Lung (tissue), 12 donors: Measurements from ENCODE around the gene AHNAK. TPM values are rescaled to one million over a fixed set of nuclear protein-coding genes. Genes with fewer than 3 reads are reported as not detected.

Source experiments
- ATAC-seq: fragments of 200-7000 bp; cut with Tn5 transposase; one replicate; pipeline ENCODE4 v1.9.1; 2020; ENCODE audit warnings: moderate number of reproducible peaks; ENCODE audit not compliant: insufficient read depth, low FRiP score
- DNase-seq, 3 donors: peaks; one replicate each; pipeline ENCODE4 v3.0.0-alpha.2; 2013 to 2017
- H3K27ac ChIP-seq, 2 donors: one replicate each; pipeline ENCODE4 v1.5.1; 2013; ENCODE audit warnings: mild to moderate bottlenecking in 2 of 2, moderate library complexity in 2 of 2, control low read depth in 1 of 2, inconsistent platforms in 1 of 2, low read depth in 1 of 2, low read length in 1 of 2
- H3K27me3 ChIP-seq, 3 donors: one replicate each; pipeline ENCODE4 v1.5.1; 2013; ENCODE audit warnings: low read length in 2 of 3; ENCODE audit not compliant: control insufficient read depth in 3 of 3, insufficient read depth in 3 of 3
- H3K36me3 ChIP-seq, 4 donors: one replicate each; pipeline ENCODE4 v1.5.1; 2013; ENCODE audit warnings: low read length in 4 of 4, mild to moderate bottlenecking in 1 of 4, moderate library complexity in 1 of 4; ENCODE audit not compliant: control insufficient read depth in 4 of 4, insufficient read depth in 4 of 4
- H3K4me1 ChIP-seq, 5 donors: one replicate each; pipeline ENCODE4 v1.5.1; 2013; ENCODE audit warnings: low read length in 5 of 5, mild to moderate bottlenecking in 2 of 5, moderate library complexity in 1 of 5; ENCODE audit not compliant: control insufficient read depth in 5 of 5, insufficient read depth in 5 of 5
- H3K4me3 ChIP-seq: one replicate; pipeline ENCODE4 v1.5.1; 2013; ENCODE audit warnings: mild to moderate bottlenecking, control low read depth, moderate library complexity
- H3K9ac ChIP-seq, 2 donors: one replicate each; pipeline ENCODE4 v1.5.1; 2013; ENCODE audit warnings: low read length in 2 of 2, control low read depth in 1 of 2; ENCODE audit not compliant: insufficient read depth in 1 of 2
- H3K9me3 ChIP-seq, 4 donors: one replicate each; pipeline ENCODE4 v1.5.1; 2013; ENCODE audit warnings: low read length in 3 of 4, mild to moderate bottlenecking in 1 of 4, moderate library complexity in 1 of 4; ENCODE audit not compliant: control insufficient read depth in 4 of 4, insufficient read depth in 3 of 4
- WGBS, 2 donors: extraction: QIAGEN DNeasy Blood & Tissue Kit; methylation state at CpG; one replicate each; pipeline ENCODE4 v1.1.7; 2013; 5-methylcytosine and 5-hydroxymethylcytosine counted together
- polyA plus RNA-seq, 2 donors: library from polyadenylated mRNA; stranded (reverse); fragments of 200-250 nt; gene quantifications; one replicate each; pipeline ENCODE4 v1.2.1, GENCODE V29; 2013
- total RNA-seq, 2 donors: library from RNA; depleted of rRNA in 1 of 2; stranded (reverse); fragments of >200 nt in 1 of 2; gene quantifications; one replicate each; pipeline ENCODE4 v1.2.1, GENCODE V29; 2014 to 2021
- TF ChIP-seq, protein P1 (sequence below): IDR thresholded peaks from 2 replicates; pipeline ENCODE4 v1.5.1; 2012; ENCODE audit warnings: mild to moderate bottlenecking; ENCODE audit errors: control extremely low read depth, extremely low read depth
- donor health status: control.
- donor health status: control.
- donor health status: Bipolar disorder and iron deficiency.
- donor health status: healthy.
- donor health status: DM: yes; HTN: yes; CAD: no.

The AHNAK gene
- total and polyA plus RNA-seq, 4 donors = 66.5 to 707 (median 238) TPM

DNA sequence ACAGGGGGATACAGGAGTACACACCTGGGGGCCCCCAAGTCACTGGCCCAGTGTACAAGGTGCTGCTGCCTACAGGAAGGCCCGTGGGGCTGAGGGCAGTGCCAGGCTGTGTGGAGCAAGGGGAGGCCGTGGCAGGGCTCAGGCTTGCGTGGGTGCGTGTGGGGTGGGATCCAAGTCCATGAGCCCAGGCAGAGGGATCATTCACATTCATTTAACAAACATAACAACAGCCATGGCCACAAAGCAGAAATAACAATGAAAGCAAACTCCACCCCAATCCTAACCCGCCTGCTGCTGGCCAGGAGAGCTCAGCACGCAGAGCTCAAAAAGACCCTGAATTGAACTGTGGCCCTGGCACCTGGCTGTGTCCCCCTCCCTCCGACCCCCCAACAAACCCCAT is 144.8 kb downstream of the AHNAK start:
- WGBS, 2 donors = 71 to 78% methylated on average over 7 of the region's 7 CpGs

GRCh38 chr11:62401356-62401755 is 145.2 kb downstream of the AHNAK start:
- H3K4me3 ChIP-seq = no peak overlapping the region
- peak overlapping the region in 1 of 2 donors; percentile 62 for H3K27ac ChIP-seq
- 94 to 100% methylated on average over 5 of the region's 5 CpGs for whole genome bisulfite sequencing, 2 donors
- H3K4me1 ChIP-seq = peaks cover 10 to 76% (median 38%) of the 10 kb centered on the region in 5 donors
- DNase-seq (no peak), ATAC-seq (no peak)
- no peaks in the 10 kb centered on the region for H3K36me3 ChIP-seq
- TF ChIP-seq, protein P1, sequence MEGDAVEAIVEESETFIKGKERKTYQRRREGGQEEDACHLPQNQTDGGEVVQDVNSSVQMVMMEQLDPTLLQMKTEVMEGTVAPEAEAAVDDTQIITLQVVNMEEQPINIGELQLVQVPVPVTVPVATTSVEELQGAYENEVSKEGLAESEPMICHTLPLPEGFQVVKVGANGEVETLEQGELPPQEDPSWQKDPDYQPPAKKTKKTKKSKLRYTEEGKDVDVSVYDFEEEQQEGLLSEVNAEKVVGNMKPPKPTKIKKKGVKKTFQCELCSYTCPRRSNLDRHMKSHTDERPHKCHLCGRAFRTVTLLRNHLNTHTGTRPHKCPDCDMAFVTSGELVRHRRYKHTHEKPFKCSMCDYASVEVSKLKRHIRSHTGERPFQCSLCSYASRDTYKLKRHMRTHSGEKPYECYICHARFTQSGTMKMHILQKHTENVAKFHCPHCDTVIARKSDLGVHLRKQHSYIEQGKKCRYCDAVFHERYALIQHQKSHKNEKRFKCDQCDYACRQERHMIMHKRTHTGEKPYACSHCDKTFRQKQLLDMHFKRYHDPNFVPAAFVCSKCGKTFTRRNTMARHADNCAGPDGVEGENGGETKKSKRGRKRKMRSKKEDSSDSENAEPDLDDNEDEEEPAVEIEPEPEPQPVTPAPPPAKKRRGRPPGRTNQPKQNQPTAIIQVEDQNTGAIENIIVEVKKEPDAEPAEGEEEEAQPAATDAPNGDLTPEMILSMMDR = no peak
- H3K9ac ChIP-seq = peak overlapping the region; percentile 0 to 24
- H3K9me3 ChIP-seq = no peaks in the 10 kb centered on the region
- H3K27me3 ChIP-seq = no peaks in the 10 kb centered on the region

More for the DNA sequence above, 144.8 kb downstream of the AHNAK start:
- DNase-seq (no peak), ATAC-seq (no peak)
- H3K27ac ChIP-seq = peak overlapping the region in 1 of 2 donors; percentile 62
- H3K36me3 ChIP-seq = no peaks in the 10 kb centered on the region
- no peaks in the 10 kb centered on the region for H3K9me3 ChIP-seq
- H3K9ac ChIP-seq = no peak overlapping the region
- peaks cover 10 to 71% (median 35%) of the 10 kb centered on the region in 5 donors for H3K4me1 ChIP-seq
- TF ChIP-seq, protein P1 = no peak
- H3K4me3 ChIP-seq = no peak overlapping the region
- H3K27me3 ChIP-seq = no peaks in the 10 kb centered on the region

GRCh38 chr11:62400760-62401159 is 145.8 kb downstream of the AHNAK start:
- peak overlapping the region in 1 of 2 donors; percentile 21 for H3K27ac ChIP-seq
- H3K9ac ChIP-seq = peak overlapping the region; percentile 0 to 24
- ATAC-seq = peak; percentile 13
- H3K27me3 ChIP-seq = no peaks in the 10 kb centered on the region
- H3K9me3 ChIP-seq = no peaks in the 10 kb centered on the region
- DNase-seq = peak; percentile 93 to 96 (median 96)
- TF ChIP-seq, protein P1 = no peak
- 62 to 67% methylated on average over 9 of the region's 9 CpGs for WGBS, 2 donors
- H3K4me1 ChIP-seq = peaks cover 10 to 77% (median 36%) of the 10 kb centered on the region in 5 donors
- no peaks in the 10 kb centered on the region for H3K36me3 ChIP-seq
- H3K4me3 ChIP-seq = no peak overlapping the region

DNA sequence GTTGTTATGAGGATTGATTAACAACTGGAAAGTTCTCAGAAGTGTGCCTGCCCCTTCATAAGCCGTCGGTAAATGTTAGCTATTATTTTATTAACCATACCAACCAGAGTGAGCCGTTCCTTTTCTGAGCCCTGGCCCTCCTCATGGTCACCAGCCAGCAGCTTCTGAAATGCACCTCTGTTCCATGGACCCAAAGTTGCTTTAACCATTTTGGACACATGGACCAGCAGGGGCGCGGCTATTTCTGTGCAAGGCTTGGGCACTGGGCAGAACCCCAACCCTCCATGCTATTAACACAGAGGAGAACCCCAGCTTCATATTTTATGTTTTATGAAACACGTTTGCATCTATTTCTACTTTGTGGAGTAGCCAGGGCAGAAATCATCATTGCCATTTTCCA is 146.3 kb downstream of the AHNAK start:
- Histone ChIP-seq H3K27ac (peak overlapping the region in 1 of 2 donors; percentile 73), H3K9ac (peak overlapping the region in 1 of 2 donors; percentile 2), H3K4me1 (peaks cover 10 to 81% (median 36%) of the 10 kb centered on the region in 5 donors), H3K4me3 (no peak overlapping the region), H3K36me3 (no peaks in the 10 kb centered on the region), H3K27me3 (no peaks in the 10 kb centered on the region), H3K9me3 (no peaks in the 10 kb centered on the region)
- DNase-seq (no peak), ATAC-seq (no peak)
- WGBS, 2 donors = 64 to 84% methylated on average over 6 of the region's 6 CpGs
- TF ChIP-seq, protein P1 = no peak
